Measurements from ENCODE around the gene PTPN23. TPM values are rescaled to one million over a fixed set of nuclear protein-coding genes. Genes with fewer than 3 reads are reported as not detected.

Gene PTPN23
- total RNA-seq, 1 donor from 2014 or later: 40.3 TPM

DNA sequence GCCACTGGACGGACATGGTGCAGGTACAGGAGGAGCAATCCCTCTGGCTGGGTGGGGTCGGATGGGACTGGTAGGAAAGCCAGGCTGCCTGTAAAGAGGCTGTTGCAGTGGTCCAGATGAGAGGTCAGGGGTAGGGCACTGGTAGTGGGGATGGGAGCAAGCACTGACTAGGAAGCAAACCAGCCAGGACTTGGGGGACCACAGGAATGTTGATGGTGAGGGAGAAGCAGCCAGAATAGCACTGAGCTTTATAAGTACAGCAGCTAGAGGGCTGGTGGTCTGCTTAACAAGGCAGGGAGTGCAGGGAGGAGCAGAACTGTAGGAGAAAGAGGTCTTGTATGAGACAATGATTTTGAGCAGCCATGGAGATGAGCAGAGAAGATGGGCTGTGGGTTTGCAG lies 38.7 kb upstream of the PTPN23 start:
- TF ChIP-seq, protein P1, sequence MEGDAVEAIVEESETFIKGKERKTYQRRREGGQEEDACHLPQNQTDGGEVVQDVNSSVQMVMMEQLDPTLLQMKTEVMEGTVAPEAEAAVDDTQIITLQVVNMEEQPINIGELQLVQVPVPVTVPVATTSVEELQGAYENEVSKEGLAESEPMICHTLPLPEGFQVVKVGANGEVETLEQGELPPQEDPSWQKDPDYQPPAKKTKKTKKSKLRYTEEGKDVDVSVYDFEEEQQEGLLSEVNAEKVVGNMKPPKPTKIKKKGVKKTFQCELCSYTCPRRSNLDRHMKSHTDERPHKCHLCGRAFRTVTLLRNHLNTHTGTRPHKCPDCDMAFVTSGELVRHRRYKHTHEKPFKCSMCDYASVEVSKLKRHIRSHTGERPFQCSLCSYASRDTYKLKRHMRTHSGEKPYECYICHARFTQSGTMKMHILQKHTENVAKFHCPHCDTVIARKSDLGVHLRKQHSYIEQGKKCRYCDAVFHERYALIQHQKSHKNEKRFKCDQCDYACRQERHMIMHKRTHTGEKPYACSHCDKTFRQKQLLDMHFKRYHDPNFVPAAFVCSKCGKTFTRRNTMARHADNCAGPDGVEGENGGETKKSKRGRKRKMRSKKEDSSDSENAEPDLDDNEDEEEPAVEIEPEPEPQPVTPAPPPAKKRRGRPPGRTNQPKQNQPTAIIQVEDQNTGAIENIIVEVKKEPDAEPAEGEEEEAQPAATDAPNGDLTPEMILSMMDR (IDR thresholded peaks at IDR 0.05; ENCODE audit: insufficient read depth, low read depth, low read length): no peak
- no peak for TF ChIP-seq EZH2 (IDR thresholded peaks at IDR 0.05; ENCODE audit: insufficient read depth, low read length)
- Mint-ChIP-seq H3K27me3 (ENCODE audit: low read depth, unreplicated experiment) (no peaks in the 10 kb centered on the region), H3K36me3 (ENCODE audit: low read depth, unreplicated experiment) (peaks cover 47% of the 10 kb centered on the region), H3K27ac (ENCODE audit: unreplicated experiment) (peak overlapping the region; percentile 5), H3K9me3 (ENCODE audit: unreplicated experiment) (no peaks in the 10 kb centered on the region), H3K4me3 (ENCODE audit: unreplicated experiment) (peak overlapping the region; percentile 2), H3K4me1 (ENCODE audit: low read depth, unreplicated experiment) (peaks cover 19% of the 10 kb centered on the region)
- Histone ChIP-seq H3K4me3 (ENCODE audit: insufficient read depth, low read depth, low read length) (no peak overlapping the region), H3K4me2 (ENCODE audit: low read length) (no peak overlapping the region), H3K9me3 (ENCODE audit: insufficient read depth, low read depth, low read length) (no peaks in the 10 kb centered on the region), H2AFZ (ENCODE audit: low read depth, low read length) (no peak overlapping the region), H3K79me2 (ENCODE audit: insufficient read depth, low read length) (no peaks in the 10 kb centered on the region), H3K27ac (ENCODE audit: low read depth, low read length) (no peak overlapping the region), H3K4me1 (ENCODE audit: insufficient read depth, low read length) (no peaks in the 10 kb centered on the region), H3K27me3 (ENCODE audit: insufficient read depth, low read length) (no peaks in the 10 kb centered on the region), H3K36me3 (ENCODE audit: insufficient read depth, low read length) (peaks cover 39% of the 10 kb centered on the region), H4K20me1 (ENCODE audit: insufficient read depth, low read length) (peaks cover 12% of the 10 kb centered on the region), H3K9ac (ENCODE audit: low read length) (no peak overlapping the region)
- FAIRE-seq (no peak), DNase-seq (ENCODE audit: low read depth) (peak; percentile 62)

- H3K27me3 Mint-ChIP-seq (ENCODE audit: low read depth, unreplicated experiment): no peaks in the 10 kb centered on the region
- Histone ChIP-seq H3K4me3 (ENCODE audit: insufficient read depth, low read depth, low read length) (no peak overlapping the region), H3K27ac (ENCODE audit: low read depth, low read length) (no peak overlapping the region), H3K9me3 (ENCODE audit: insufficient read depth, low read depth, low read length) (no peaks in the 10 kb centered on the region), H3K9ac (ENCODE audit: low read length) (no peak overlapping the region), H3K36me3 (ENCODE audit: insufficient read depth, low read length) (peaks cover 33% of the 10 kb centered on the region), H3K4me2 (ENCODE audit: low read length) (no peak overlapping the region), H2AFZ (ENCODE audit: low read depth, low read length) (no peak overlapping the region), H3K79me2 (ENCODE audit: insufficient read depth, low read length) (no peaks in the 10 kb centered on the region), H3K27me3 (ENCODE audit: insufficient read depth, low read length) (no peaks in the 10 kb centered on the region), H3K4me1 (ENCODE audit: insufficient read depth, low read length) (no peaks in the 10 kb centered on the region), H4K20me1 (ENCODE audit: insufficient read depth, low read length) (peaks cover 16% of the 10 kb centered on the region)
- TF ChIP-seq, protein P1 (IDR thresholded peaks at IDR 0.05; ENCODE audit: insufficient read depth, low read depth, low read length): no peak
- no peak for TF ChIP-seq EZH2 (IDR thresholded peaks at IDR 0.05; ENCODE audit: insufficient read depth, low read length)
- no peak overlapping the region for H3K4me3 Mint-ChIP-seq (ENCODE audit: unreplicated experiment)
- H3K27ac Mint-ChIP-seq (ENCODE audit: unreplicated experiment): no peak overlapping the region
- FAIRE-seq (no peak), DNase-seq (ENCODE audit: low read depth) (no peak)
- H3K9me3 Mint-ChIP-seq (ENCODE audit: unreplicated experiment): no peaks in the 10 kb centered on the region
- peaks cover 26% of the 10 kb centered on the region for H3K4me1 Mint-ChIP-seq (ENCODE audit: low read depth, unreplicated experiment)
- H3K36me3 Mint-ChIP-seq (ENCODE audit: low read depth, unreplicated experiment): peaks cover 47% of the 10 kb centered on the region
Observed at GRCh38 chr3:47342812-47343211, 38.0 kb upstream of the PTPN23 start.

GRCh38 chr3:47343471-47343971 lies 37.3 kb upstream of the PTPN23 start:
- peaks cover 26% of the 10 kb centered on the region for H3K4me1 Mint-ChIP-seq (ENCODE audit: low read depth, unreplicated experiment)
- H3K4me3 Mint-ChIP-seq (ENCODE audit: unreplicated experiment): no peak overlapping the region
- H3K9ac ChIP-seq (ENCODE audit: low read length): no peak overlapping the region
- peaks cover 43% of the 10 kb centered on the region for H3K36me3 Mint-ChIP-seq (ENCODE audit: low read depth, unreplicated experiment)
- no peaks in the 10 kb centered on the region for H3K4me1 ChIP-seq (ENCODE audit: insufficient read depth, low read length)
- peaks cover 17% of the 10 kb centered on the region for H4K20me1 ChIP-seq (ENCODE audit: insufficient read depth, low read length)
- H3K27ac Mint-ChIP-seq (ENCODE audit: unreplicated experiment): no peak overlapping the region
- no peak overlapping the region for H3K27ac ChIP-seq (ENCODE audit: low read depth, low read length)
- no peak overlapping the region for H2AFZ ChIP-seq (ENCODE audit: low read depth, low read length)
- H3K9me3 Mint-ChIP-seq (ENCODE audit: unreplicated experiment): no peaks in the 10 kb centered on the region
- no peaks in the 10 kb centered on the region for H3K79me2 ChIP-seq (ENCODE audit: insufficient read depth, low read length)
- no peak overlapping the region for H3K4me3 ChIP-seq (ENCODE audit: insufficient read depth, low read depth, low read length)
- H3K4me2 ChIP-seq (ENCODE audit: low read length): no peak overlapping the region
- DNase-seq (ENCODE audit: low read depth): no peak
- H3K27me3 ChIP-seq (ENCODE audit: insufficient read depth, low read length): no peaks in the 10 kb centered on the region
- H3K27me3 Mint-ChIP-seq (ENCODE audit: low read depth, unreplicated experiment): no peaks in the 10 kb centered on the region
- FAIRE-seq: no peak
- TF ChIP-seq, protein P1 (IDR thresholded peaks at IDR 0.05; ENCODE audit: insufficient read depth, low read depth, low read length): no peak
- no peak for TF ChIP-seq EZH2 (IDR thresholded peaks at IDR 0.05; ENCODE audit: insufficient read depth, low read length)
- H3K9me3 ChIP-seq (ENCODE audit: insufficient read depth, low read depth, low read length): no peaks in the 10 kb centered on the region
- peaks cover 32% of the 10 kb centered on the region for H3K36me3 ChIP-seq (ENCODE audit: insufficient read depth, low read length)

Measured in astrocyte (in vitro differentiated cells and primary cell).